ENCODE results near the gene CEMIP.

GRCh38 chr15:80925597-80926059 is 146.5 kb downstream of the CEMIP start:
- TF ChIP-seq CTCF (IDR thresholded peaks at IDR 0.05), result no peak
- no peak for TF ChIP-seq EZH2 (IDR thresholded peaks at IDR 0.05)

All from neural progenitor cell (in vitro differentiated cells).